Thyroid gland (tissue), 4 donors: ENCODE data around the gene ELAVL2. TPM values are rescaled to one million over a fixed set of nuclear protein-coding genes. Genes with fewer than 3 reads are reported as not detected.
A peak's percentile ranks its signal among the peaks of the same experiment; 100 is the strongest.

ENCODE experiments used
- DNase-seq, 2 donors: peaks; one replicate each; pipeline ENCODE4 v3.0.0-alpha.2; 2019
- H3K27ac ChIP-seq, 3 donors: fragments of 200-600 bp; sonication (generic); 1 replicate in 2 of 3; 2 replicates in 1 of 3; pipeline ENCODE4 v1.5.1; 2016 to 2019; ENCODE audit warnings: mild to moderate bottlenecking in 1 of 3, moderate library complexity in 1 of 3
- H3K27me3 ChIP-seq: fragments of 200-600 bp; sonication (generic); one replicate; pipeline ENCODE4 v1.5.1; 2019
- H3K36me3 ChIP-seq, 2 donors: fragments of 200-600 bp; sonication (generic); one replicate each; pipeline ENCODE4 v1.5.1; 2016 to 2019
- H3K4me1 ChIP-seq, 2 donors: fragments of 200-600 bp; sonication (generic); one replicate each; pipeline ENCODE4 v1.5.1; 2017 to 2019
- H3K4me3 ChIP-seq, 3 donors: fragments of 200-600 bp; sonication (generic); replicated peaks in 1 of 3; 1 replicate in 2 of 3; 2 replicates in 1 of 3; pipeline ENCODE4 v1.5.1; 2016; ENCODE audit warnings: mild to moderate bottlenecking in 1 of 3
- H3K9me3 ChIP-seq: fragments of 200-600 bp; sonication (generic); one replicate; pipeline ENCODE4 v1.5.1; 2017
- POLR2A ChIP-seq, 2 donors: fragments of 450-650 bp; IDR thresholded peaks; one replicate each; pipeline ENCODE4 v1.6.1; 2017; ENCODE audit warnings: antibody characterized with exemption in 2 of 2, mild to moderate bottlenecking in 2 of 2, moderate library complexity in 1 of 2
- WGBS, 2 donors: methylation state at CpG; one replicate each; pipeline ENCODE4 v1.1.5; 2017; 5-methylcytosine and 5-hydroxymethylcytosine counted together
- intact Hi-C: fragments of 100-400 bp; cut with DNase I; formaldehyde crosslinking; loops from one replicate; pipeline ENCODE4 v1.15.1; 2023
- total RNA-seq, 4 donors: library from RNA; depleted of rRNA; stranded (reverse); fragments of >200 nt; gene quantifications; one replicate each; pipeline ENCODE4 v1.2.3, GENCODE V29; 2016
- TF ChIP-seq, protein P1 (sequence below), 6 experiments: fragments of 200-600 bp in 3 of 6; fragments of 450-650 bp in 3 of 6; sonication (generic) in 3 of 6; IDR thresholded peaks; one replicate each; pipeline ENCODE4 v1.5.1; 2016 to 2019; ENCODE audit warnings: antibody characterized with exemption in 6 of 6, mild to moderate bottlenecking in 2 of 6, inconsistent platforms in 1 of 6, moderate library complexity in 1 of 6

The ELAVL2 gene
- total RNA-seq, 4 donors from 2014 or later, result 0.24 to 0.33 (median 0.27) TPM; not detected in 1

DNA sequence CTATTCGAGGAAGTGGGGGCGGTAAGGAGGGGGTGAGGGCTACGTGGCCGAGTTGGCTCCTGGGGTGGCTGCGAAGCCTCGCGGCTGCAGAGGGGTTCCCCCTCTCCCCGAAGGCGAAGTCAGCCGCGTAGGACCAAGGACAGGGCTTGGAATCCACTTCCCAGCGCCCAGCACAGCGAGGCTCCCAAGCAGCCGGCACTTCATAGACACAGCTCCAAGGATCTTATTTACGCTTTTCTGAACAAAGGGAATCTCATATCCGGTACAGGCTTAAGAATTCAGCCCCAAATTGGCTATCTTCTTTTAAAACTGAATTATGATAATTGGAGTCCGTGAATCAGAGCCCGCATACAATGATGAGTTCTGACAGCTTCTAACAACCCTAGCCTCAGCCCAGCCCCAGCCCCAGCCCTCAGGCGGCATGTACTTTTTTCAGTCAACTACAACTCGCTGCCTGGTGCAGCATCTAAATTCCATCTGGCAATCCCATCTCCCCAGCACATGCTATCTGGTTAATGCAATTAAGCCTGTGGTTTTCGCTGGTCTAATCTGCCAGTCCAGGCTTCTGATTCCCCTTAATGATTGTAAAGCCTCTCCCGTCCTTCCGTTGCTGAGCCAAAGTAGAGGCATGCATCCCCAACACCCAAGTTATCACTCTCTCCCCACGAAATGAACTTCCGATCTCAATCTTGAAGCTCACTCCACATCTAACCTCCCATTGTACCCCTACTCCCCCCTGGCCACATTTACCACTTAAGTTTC lies 1.0 kb downstream of the ELAVL2 start:
- intact Hi-C loops, result no loop called here
- H3K9me3 ChIP-seq, result no peaks in the 10 kb centered on the region
- no peaks in the 10 kb centered on the region for H3K36me3 ChIP-seq
- peak overlapping the region in 2 of 3 donors; percentile 10 to 19 for H3K4me3 ChIP-seq
- TF ChIP-seq POLR2A (IDR thresholded peaks at IDR 0.05), result no peak
- TF ChIP-seq, protein P1, sequence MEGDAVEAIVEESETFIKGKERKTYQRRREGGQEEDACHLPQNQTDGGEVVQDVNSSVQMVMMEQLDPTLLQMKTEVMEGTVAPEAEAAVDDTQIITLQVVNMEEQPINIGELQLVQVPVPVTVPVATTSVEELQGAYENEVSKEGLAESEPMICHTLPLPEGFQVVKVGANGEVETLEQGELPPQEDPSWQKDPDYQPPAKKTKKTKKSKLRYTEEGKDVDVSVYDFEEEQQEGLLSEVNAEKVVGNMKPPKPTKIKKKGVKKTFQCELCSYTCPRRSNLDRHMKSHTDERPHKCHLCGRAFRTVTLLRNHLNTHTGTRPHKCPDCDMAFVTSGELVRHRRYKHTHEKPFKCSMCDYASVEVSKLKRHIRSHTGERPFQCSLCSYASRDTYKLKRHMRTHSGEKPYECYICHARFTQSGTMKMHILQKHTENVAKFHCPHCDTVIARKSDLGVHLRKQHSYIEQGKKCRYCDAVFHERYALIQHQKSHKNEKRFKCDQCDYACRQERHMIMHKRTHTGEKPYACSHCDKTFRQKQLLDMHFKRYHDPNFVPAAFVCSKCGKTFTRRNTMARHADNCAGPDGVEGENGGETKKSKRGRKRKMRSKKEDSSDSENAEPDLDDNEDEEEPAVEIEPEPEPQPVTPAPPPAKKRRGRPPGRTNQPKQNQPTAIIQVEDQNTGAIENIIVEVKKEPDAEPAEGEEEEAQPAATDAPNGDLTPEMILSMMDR (IDR thresholded peaks at IDR 0.05), result no peak
- no peak overlapping the region for H3K27ac ChIP-seq
- DNase-seq, result peak; percentile 18 to 23
- H3K27me3 ChIP-seq, result peaks cover 28% of the 10 kb centered on the region
- H3K4me1 ChIP-seq, result peaks cover 7 to 22% of the 10 kb centered on the region in 2 donors
- WGBS, 2 donors, result 2% methylated on average over 24 to 25 of the region's 25 CpGs

GRCh38 chr9:23823986-23824829 lies 1.8 kb downstream of the ELAVL2 start:
- TF ChIP-seq, protein P1 (IDR thresholded peaks at IDR 0.05), result no peak
- no peak for TF ChIP-seq POLR2A (IDR thresholded peaks at IDR 0.05)
- WGBS, 2 donors, result 5 to 9% methylated on average over 36 of the region's 36 CpGs
- H3K27ac ChIP-seq, result no peak overlapping the region
- H3K27me3 ChIP-seq, result peaks cover 28% of the 10 kb centered on the region
- H3K36me3 ChIP-seq, result no peaks in the 10 kb centered on the region
- no peak overlapping the region for H3K4me3 ChIP-seq
- DNase-seq, result no peak
- intact Hi-C loops, result no loop called here
- H3K9me3 ChIP-seq, result no peaks in the 10 kb centered on the region
- H3K4me1 ChIP-seq, result peaks cover 7 to 22% of the 10 kb centered on the region in 2 donors

DNA sequence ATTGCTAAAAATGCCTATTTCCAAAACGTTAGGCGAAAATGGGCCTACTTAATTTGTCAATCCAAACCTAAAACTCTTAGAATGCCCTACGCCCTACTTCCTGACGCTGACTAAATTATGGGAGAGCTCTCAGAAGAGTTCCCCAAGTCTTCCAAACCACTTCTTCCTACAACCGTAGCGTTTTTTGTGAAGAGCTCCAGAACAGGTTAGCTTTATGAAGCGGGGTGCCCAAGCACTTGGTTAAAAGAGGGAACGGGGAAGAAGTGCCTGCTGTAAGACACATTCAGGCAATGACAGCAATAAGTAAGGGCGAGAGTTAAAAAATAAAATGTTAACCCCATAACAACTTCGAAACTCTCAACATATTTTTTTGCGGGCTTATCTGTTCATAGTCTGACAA lies 2.8 kb downstream of the ELAVL2 start:
- no peak for DNase-seq
- WGBS, 2 donors, result 38 to 45% methylated on average over 11 of the region's 11 CpGs
- Histone ChIP-seq H3K4me3 (no peak overlapping the region), H3K4me1 (peaks cover 7 to 22% of the 10 kb centered on the region in 2 donors), H3K27ac (no peak overlapping the region), H3K9me3 (no peaks in the 10 kb centered on the region), H3K27me3 (peaks cover 28% of the 10 kb centered on the region), H3K36me3 (no peaks in the 10 kb centered on the region)
- TF ChIP-seq, protein P1 (IDR thresholded peaks at IDR 0.05), result no peak
- no peak for TF ChIP-seq POLR2A (IDR thresholded peaks at IDR 0.05)
- intact Hi-C loops, result no loop called here

- H3K27me3 ChIP-seq, result peaks cover 28% of the 10 kb centered on the region
- peaks cover 7 to 22% of the 10 kb centered on the region in 2 donors for H3K4me1 ChIP-seq
- no peak overlapping the region for H3K4me3 ChIP-seq
- intact Hi-C loops, result no loop called here
- no peak overlapping the region for H3K27ac ChIP-seq
- TF ChIP-seq POLR2A (IDR thresholded peaks at IDR 0.05), result no peak
- TF ChIP-seq, protein P1 (IDR thresholded peaks at IDR 0.05), result no peak
- no peaks in the 10 kb centered on the region for H3K36me3 ChIP-seq
- H3K9me3 ChIP-seq, result no peaks in the 10 kb centered on the region
- WGBS, 2 donors, result 12 to 17% methylated on average over 46 of the region's 46 CpGs
- DNase-seq, result no peak
Observed at GRCh38 chr9:23822261-23823169, 3.5 kb downstream of the ELAVL2 start.
